Activated gamma-delta T cell treated with Interleukin-2 at 50 U/mL for 16 hours (primary cell): ENCODE data around the gene MYLK2.

Source experiments
- DNase-seq: peaks from one replicate; pipeline ENCODE4 v3.0.0-alpha.2; 2020

Gene MYLK2

GRCh38 chr20:31879143-31879987 lies 60.2 kb downstream of the MYLK2 start:
- DNase-seq, result peak; percentile 70

GRCh38 chr20:31881945-31882344 lies 62.8 kb downstream of the MYLK2 start:
- DNase-seq, result no peak

GRCh38 chr20:31883829-31884228 lies 64.7 kb downstream of the MYLK2 start:
- DNase-seq, result no peak
